Peyer's patch (tissue), 4 donors: Measurements from ENCODE around the gene NOMO2.
"Not testable (repeated sequence)": the region's sequence is repeated elsewhere in the genome, so short reads cannot be mapped to it uniquely, and the experiment has no call there.

Experiments
- CTCF ChIP-seq, 6 experiments: fragments of 450-650 bp in 4 of 6; fragments of 200-600 bp in 2 of 6; sonication (generic) in 1 of 6; IDR thresholded peaks; one replicate each; pipeline ENCODE4 v1.5.1; 2017 to 2019; ENCODE audit warnings: antibody characterized with exemption in 6 of 6, mild to moderate bottlenecking in 3 of 6, moderate library complexity in 1 of 6
- POLR2A ChIP-seq, 2 donors: fragments of 450-650 bp; IDR thresholded peaks; one replicate each; pipeline ENCODE4 v1.5.1; 2017; ENCODE audit warnings: antibody characterized with exemption in 2 of 2, mild to moderate bottlenecking in 2 of 2, moderate library complexity in 2 of 2

DNA sequence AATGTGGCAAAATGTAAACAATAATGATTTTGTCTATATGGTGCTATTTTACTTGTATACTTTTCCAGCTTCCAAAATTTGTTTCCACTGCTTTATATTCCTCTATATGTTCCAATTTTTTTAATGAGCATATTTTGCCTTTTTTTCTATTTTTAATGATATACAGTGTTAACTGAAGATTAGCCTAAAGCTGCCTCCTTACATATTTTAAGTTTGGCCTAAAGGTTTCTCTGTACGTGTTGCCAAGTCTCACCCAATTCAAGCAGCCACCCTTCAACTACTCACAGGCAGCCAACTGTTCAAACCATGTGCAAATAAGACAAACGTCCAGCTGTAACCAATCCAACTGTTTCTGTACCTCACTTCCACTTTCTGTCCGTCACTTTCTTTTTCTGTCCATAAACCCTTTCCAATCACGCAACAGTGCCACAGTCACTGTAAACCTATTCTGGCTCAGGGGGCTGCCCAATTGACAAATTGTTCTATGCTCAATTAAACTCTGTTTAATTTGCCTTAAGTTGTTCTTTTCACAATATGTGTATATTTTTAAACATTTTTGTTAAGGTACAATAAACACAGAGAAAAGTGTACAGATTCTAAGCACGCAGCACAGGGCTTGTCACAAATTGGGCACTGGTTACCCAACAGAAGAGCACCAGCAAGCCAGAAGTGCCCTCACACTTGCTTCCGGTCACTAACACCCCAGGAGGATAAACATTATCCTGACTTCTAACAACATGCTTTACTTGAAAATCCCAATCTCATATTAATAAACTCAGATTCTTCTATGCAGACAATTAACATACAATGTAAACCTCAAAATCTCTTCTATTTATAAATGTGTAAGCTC lies 17.4 kb downstream of the NOMO2 start:
- not testable (repeated sequence) for TF ChIP-seq CTCF, POLR2A (IDR thresholded peaks at IDR 0.05)
